CD4-positive, alpha-beta T cell treated with Interleukin-4 for 4 hours (primary cell): ENCODE measurements around the gene FRAT2.
"Not testable (repeated sequence)": the region's sequence is repeated elsewhere in the genome, so short reads cannot be mapped to it uniquely, and the experiment has no call there.

Experiments used
- DNase-seq: peaks from one replicate; pipeline ENCODE4 v3.0.0-alpha.2; 2020

The FRAT2 gene

GRCh38 chr10:97355571-97355975 is 21.0 kb upstream of the FRAT2 start:
- no peak for DNase-seq

GRCh38 chr10:97353945-97354344 is 19.4 kb upstream of the FRAT2 start:
- DNase-seq: no peak

DNA sequence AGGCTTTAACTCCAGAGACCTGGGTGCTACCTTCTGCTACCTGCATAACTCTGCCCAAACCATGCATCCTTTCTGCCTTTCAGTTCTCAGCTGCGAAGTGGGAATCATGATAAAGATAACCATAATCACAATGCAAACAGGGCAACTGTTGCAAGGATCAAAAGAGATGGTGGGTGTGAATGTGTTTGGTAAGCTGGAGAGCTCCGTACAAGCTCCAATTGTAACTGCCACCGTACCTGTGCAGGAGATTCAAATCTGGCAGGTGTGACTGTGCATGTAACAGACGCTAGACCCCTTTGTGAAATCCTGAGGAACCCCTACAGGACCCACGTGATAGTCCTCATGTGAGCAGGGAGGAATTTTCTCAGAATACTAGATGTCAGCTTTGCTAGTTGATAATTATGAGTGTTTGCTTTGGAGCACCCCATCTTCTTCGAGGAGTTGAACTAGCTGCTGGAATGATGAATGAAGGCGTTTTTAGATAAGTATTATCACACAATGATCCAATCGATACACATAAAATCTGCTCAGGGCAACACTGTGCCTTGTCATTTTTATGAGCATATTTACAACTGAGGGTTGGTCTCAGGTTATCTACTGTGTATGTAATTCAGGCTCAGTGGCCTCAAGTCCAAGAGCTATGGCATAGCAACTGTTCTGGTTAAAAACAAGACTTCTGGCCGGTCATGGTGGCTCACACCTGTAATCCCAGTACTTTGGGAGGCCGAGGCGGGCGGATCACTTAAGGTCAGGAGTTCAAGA is 15.4 kb upstream of the FRAT2 start:
- no peak for DNase-seq

DNA sequence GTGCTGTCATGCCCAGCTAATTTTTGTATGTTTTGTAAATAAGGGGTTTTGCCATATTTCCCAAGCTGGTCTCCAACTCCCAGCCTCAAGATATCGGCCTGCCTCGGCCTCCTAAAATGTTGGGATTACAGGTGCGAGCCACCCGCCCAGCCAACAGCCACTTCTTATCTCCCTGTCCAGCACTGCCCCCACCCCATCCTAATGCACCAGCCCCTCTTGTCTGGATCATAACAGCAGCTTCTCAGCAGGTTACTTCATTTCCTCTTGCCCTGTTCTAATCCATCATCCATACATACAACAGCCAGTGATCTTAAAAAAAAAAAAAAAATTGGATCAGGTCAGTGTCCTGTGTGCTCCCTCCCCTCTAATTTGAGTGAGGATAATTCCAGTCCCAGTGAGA is 12.8 kb upstream of the FRAT2 start:
- DNase-seq: no peak

DNA sequence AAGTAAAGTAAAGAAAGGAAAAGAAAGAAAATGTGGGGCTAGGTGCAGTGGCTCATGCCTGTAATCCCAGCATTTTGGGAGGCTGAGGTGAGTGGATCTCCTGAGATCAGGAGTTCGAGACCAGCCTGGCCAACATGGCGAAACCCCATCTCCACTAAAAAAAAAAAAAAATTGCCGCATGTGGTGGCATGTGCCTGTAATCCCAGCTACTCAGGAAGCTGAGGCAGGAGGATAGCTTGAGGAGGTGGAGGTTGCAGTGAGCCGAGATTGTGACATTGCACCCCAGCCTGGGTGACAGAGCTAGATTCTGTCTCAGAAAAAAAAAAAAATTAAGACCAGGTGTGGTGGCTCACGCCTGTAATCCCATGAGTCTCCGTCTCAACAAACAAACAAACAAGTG is 9.1 kb upstream of the FRAT2 start:
- DNase-seq: not testable (repeated sequence)

DNA sequence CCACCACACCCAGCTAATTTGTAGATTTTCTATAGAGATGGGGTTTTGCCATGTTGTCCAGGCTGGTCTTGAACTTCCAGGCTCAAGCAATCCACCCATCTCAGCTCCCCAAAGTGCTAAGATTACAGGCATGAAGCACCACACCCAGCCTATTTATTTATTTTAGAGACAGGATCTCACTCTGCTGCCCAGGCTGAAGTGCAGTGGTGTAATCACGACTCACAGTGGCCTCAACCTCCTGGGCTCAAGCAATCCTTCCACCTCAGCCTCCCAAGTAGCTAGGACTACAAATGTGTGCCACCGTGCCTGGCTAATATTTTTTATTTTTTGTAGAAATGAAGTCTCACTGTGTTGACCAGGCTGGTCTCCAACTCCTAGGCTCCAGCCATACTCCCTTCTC is 6.9 kb upstream of the FRAT2 start:
- DNase-seq: no peak

DNA sequence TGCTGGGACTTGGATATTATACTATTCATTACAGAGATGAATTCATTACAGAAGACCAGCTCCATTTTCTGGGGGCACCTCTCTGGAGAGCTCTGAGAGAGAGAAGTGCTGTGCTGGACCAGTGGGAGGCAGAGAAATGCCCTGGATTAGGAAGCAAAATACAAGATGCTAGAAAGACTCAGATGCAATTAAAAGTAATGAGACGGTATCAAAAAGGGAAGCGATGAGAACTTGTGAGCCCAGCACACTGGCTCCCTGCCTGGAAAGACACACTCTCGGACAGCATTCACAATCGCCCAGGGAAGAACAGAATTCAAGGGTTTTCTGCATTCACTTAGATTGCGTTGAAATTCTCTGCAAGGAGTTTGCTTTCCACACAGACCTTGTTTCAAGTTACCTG is 3.5 kb upstream of the FRAT2 start:
- no peak for DNase-seq

GRCh38 chr10:97336942-97337831 is 2.7 kb upstream of the FRAT2 start:
- no peak for DNase-seq

DNA sequence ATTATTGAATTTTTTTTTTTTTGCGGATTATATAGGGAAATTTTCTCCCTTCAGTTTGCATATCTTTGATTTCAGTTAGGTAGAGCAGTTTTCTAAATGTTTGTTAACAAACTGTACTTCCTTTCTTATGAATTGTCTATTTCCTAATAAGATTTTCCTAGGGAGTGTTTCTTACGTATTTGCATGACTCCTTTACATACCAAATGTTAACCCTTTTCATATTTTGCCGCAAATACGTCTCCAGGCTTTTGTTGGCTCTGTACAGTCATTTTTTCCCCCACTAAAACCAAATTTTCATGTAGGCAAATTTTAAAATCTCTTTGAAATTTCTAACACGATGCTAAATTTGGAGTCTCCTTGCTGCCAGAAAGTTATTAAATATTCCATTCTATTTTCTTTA is 1.9 kb upstream of the FRAT2 start:
- DNase-seq: no peak

- no peak for DNase-seq
Observed at GRCh38 chr10:97336006-97336405, 1.5 kb upstream of the FRAT2 start.

DNA sequence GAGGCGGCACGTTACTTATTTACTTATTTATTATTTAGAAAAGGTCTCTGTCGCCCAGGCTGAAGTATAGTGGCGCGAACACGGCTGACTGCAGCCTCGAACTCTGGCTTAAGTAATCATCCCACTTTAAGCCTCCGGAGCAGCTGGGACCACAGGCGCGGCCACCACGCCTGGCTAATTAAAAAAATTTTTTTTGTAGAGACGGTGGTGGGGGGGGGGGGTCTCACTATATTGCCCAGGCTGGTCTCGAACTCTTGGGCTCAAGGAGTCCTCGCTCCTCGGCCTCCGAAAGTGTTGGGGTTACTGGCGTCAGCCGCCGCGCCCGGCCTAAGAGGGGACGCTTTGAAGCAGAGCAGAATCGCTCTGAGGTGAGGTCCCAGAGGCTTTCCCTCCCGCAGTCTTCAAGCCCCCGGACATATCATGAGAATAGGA is 675 bp upstream of the FRAT2 start:
- DNase-seq: no peak

GRCh38 chr10:97333601-97334369 is 744 bp downstream of the FRAT2 start:
- peak; percentile 22 for DNase-seq

- DNase-seq: no peak
Observed at GRCh38 chr10:97333351-97333600, 1.3 kb downstream of the FRAT2 start.

GRCh38 chr10:97332591-97333350 is 1.8 kb downstream of the FRAT2 start:
- DNase-seq: no peak

DNA sequence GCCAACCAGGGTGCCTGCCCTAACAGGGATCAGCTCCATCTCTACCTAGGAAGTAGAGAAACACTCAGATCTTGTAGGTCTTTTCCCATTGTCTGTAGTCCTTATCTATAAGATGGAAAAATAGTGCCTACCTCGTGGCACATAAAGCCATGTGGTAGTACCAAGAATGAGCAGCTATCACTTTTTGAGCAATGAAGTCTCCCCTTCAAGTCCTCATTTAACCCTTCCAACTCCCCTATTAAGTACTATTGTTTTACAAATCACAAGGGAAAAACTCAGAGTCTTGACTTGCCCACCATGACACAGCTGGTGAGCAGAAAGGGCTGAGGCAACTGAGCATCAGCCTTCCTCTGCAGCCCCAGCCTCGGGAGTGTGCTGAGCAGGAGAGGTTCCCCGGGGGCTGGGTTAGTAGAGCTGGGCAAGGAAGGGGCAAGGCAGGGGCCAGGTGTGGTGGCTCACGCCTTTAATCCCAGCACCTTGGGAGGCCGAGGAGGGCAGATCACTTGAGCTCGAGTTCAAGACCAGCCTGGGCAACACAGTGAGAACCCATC is 3.3 kb downstream of the FRAT2 start:
- DNase-seq: no peak

DNA sequence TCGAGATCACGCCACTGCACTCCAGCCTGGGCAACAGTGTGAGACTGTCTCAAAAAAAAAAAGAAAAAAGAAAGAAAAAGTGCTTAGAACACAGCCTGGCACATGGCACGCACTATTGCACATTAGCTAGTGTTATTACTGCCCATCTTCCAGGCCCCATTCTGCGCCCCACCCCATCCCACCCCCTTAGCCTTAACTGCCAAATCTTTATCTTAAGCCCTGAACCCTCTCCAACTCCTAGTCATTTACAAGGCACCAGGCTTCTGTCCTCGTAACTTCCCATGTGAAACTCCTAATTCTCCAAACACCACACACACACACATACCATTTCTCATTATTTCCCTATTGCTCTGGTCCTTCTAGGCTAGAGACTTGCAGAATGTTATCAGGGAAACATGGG is 4.8 kb downstream of the FRAT2 start:
- DNase-seq: no peak

- DNase-seq: no peak
Observed at GRCh38 chr10:97328646-97329453, 5.7 kb downstream of the FRAT2 start.

GRCh38 chr10:97327348-97328294 is 6.9 kb downstream of the FRAT2 start:
- no peak for DNase-seq

DNA sequence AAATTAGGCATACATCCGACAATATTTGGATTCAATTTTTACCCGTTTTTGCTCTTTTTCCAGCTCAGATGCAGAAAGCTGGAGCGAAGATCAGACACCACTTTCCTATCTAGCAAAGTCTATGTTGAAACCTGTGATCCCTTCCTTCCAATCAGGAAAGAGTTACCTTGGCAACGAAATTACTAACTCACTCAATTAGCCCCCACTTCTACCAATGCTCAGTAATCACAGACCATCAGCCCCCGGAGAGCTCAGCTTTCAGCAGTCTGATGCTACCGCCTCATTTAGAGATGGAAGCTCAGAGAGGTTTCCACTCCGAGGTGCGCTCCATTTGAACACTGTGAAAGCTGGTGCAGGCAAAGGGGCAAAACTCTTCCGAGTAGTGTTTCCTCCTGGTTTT is 8.8 kb downstream of the FRAT2 start:
- no peak for DNase-seq

DNA sequence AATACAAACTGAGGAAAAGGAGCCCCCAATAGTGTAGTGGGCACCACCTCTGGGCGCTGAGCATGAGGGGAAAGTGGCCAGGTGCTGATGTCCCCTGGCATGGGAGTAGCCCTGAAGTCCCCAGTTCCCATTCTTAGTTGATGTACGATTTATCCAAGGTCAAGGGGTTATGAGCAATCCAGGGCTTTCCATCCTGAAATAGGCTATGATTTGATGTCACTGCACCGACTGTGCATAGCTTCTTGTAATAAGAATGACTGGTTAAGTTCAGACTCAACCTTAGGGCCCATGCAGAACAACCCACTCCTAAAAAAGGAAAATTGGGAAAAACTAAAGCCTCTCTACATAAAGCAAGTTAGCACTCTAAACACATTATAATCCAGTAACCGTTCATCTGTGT is 11.0 kb downstream of the FRAT2 start:
- no peak for DNase-seq

- no peak for DNase-seq
Observed at GRCh38 chr10:97321804-97322190, 12.7 kb downstream of the FRAT2 start.
